KMS-11 (cell line): ENCODE data around the gene TRAPPC2L.

Source experiments
- H2AFZ ChIP-seq: fragments of 200-600 bp; sonication (generic); 2 replicates; pipeline ENCODE4 v1.6.1; 2016; ENCODE audit warnings: antibody characterized with exemption, mixed run types, low read depth
- H3K27ac ChIP-seq: fragments of 200-600 bp; sonication (generic); 2 replicates; pipeline ENCODE4 v1.6.1; 2016; ENCODE audit warnings: mild to moderate bottlenecking, mixed run types
- H3K27me3 ChIP-seq: fragments of 200-600 bp; sonication (generic); 2 replicates; pipeline ENCODE4 v1.6.1; 2017; ENCODE audit warnings: mild to moderate bottlenecking, low read depth, mixed run types, moderate library complexity; ENCODE audit not compliant: insufficient read depth
- H3K36me3 ChIP-seq: fragments of 200-600 bp; sonication (generic); 2 replicates; pipeline ENCODE4 v1.6.1; 2017; ENCODE audit warnings: mild to moderate bottlenecking, mixed run types; ENCODE audit not compliant: insufficient read depth
- H3K4me1 ChIP-seq: fragments of 200-600 bp; sonication (generic); 2 replicates; pipeline ENCODE4 v1.6.1; 2016; ENCODE audit warnings: mild to moderate bottlenecking, low read depth, mixed run types; ENCODE audit not compliant: poor library complexity, severe bottlenecking
- H3K4me2 ChIP-seq: fragments of 200-600 bp; sonication (generic); 2 replicates; pipeline ENCODE4 v1.7.0; 2016; ENCODE audit warnings: mild to moderate bottlenecking, mixed run types
- H3K4me3 ChIP-seq: fragments of 200-600 bp; sonication (generic); IDR thresholded peaks from 2 replicates; pipeline ENCODE4 v1.6.1; 2017; ENCODE audit warnings: low read depth, low read length, mixed read lengths; ENCODE audit not compliant: insufficient read depth
- H3K79me2 ChIP-seq: fragments of 200-600 bp; sonication (generic); 2 replicates; pipeline ENCODE4 v1.6.1; 2016; ENCODE audit warnings: low read depth, mixed run types; ENCODE audit not compliant: insufficient read depth
- H3K9ac ChIP-seq: fragments of 200-600 bp; sonication (generic); 2 replicates; pipeline ENCODE4 v1.6.1; 2016; ENCODE audit warnings: mild to moderate bottlenecking, mixed run types
- H4K20me1 ChIP-seq: fragments of 200-600 bp; sonication (generic); 2 replicates; pipeline ENCODE4 v1.6.1; 2016; ENCODE audit warnings: mild to moderate bottlenecking, mixed run types; ENCODE audit not compliant: insufficient read depth
- TF ChIP-seq, protein P1 (sequence below): fragments of 200-600 bp; sonication (generic); conservative IDR thresholded peaks from 2 replicates; pipeline ENCODE4 v1.6.1; 2017; ENCODE audit warnings: low read depth, mild to moderate bottlenecking, antibody characterized with exemption, low read length, moderate library complexity, mixed read lengths

Gene TRAPPC2L

DNA sequence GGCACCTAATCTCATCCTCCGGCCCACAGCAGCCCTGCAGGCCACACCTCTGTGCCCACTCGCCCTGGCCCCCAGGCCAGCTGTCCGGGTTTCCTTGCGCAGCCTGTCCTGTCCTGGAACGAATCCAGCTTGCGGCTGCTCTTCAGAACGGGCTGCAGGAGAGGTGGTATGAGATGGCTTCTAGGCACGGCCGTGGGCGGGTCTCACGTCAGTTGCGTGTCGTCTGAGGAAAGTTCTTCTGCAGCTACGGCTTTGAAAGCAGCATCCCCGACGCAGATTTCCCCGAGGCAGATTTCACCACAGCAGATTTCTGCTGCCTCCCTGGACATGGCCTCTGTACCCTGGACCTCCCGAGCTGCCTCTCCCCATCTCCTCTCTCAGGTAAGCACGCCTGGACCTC lies 18.4 kb upstream of the TRAPPC2L start:
- Histone ChIP-seq H3K4me1 (no peaks in the 10 kb centered on the region), H3K27ac (no peak overlapping the region), H3K9ac (no peak overlapping the region), H3K4me2 (no peak overlapping the region), H3K36me3 (no peaks in the 10 kb centered on the region), H3K4me3 (no peak overlapping the region), H4K20me1 (no peaks in the 10 kb centered on the region), H3K79me2 (no peaks in the 10 kb centered on the region), H2AFZ (no peak overlapping the region), H3K27me3 (no peaks in the 10 kb centered on the region)
- TF ChIP-seq, protein P1, sequence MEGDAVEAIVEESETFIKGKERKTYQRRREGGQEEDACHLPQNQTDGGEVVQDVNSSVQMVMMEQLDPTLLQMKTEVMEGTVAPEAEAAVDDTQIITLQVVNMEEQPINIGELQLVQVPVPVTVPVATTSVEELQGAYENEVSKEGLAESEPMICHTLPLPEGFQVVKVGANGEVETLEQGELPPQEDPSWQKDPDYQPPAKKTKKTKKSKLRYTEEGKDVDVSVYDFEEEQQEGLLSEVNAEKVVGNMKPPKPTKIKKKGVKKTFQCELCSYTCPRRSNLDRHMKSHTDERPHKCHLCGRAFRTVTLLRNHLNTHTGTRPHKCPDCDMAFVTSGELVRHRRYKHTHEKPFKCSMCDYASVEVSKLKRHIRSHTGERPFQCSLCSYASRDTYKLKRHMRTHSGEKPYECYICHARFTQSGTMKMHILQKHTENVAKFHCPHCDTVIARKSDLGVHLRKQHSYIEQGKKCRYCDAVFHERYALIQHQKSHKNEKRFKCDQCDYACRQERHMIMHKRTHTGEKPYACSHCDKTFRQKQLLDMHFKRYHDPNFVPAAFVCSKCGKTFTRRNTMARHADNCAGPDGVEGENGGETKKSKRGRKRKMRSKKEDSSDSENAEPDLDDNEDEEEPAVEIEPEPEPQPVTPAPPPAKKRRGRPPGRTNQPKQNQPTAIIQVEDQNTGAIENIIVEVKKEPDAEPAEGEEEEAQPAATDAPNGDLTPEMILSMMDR = no peak

GRCh38 chr16:88839026-88839529 lies 17.8 kb upstream of the TRAPPC2L start:
- H2AFZ ChIP-seq = no peak overlapping the region
- no peaks in the 10 kb centered on the region for H3K36me3 ChIP-seq
- no peaks in the 10 kb centered on the region for H3K79me2 ChIP-seq
- no peak overlapping the region for H3K4me2 ChIP-seq
- no peak overlapping the region for H3K9ac ChIP-seq
- H3K27ac ChIP-seq = no peak overlapping the region
- H3K4me1 ChIP-seq = no peaks in the 10 kb centered on the region
- no peaks in the 10 kb centered on the region for H4K20me1 ChIP-seq
- TF ChIP-seq, protein P1 = no peak
- no peak overlapping the region for H3K4me3 ChIP-seq
- H3K27me3 ChIP-seq = no peaks in the 10 kb centered on the region

DNA sequence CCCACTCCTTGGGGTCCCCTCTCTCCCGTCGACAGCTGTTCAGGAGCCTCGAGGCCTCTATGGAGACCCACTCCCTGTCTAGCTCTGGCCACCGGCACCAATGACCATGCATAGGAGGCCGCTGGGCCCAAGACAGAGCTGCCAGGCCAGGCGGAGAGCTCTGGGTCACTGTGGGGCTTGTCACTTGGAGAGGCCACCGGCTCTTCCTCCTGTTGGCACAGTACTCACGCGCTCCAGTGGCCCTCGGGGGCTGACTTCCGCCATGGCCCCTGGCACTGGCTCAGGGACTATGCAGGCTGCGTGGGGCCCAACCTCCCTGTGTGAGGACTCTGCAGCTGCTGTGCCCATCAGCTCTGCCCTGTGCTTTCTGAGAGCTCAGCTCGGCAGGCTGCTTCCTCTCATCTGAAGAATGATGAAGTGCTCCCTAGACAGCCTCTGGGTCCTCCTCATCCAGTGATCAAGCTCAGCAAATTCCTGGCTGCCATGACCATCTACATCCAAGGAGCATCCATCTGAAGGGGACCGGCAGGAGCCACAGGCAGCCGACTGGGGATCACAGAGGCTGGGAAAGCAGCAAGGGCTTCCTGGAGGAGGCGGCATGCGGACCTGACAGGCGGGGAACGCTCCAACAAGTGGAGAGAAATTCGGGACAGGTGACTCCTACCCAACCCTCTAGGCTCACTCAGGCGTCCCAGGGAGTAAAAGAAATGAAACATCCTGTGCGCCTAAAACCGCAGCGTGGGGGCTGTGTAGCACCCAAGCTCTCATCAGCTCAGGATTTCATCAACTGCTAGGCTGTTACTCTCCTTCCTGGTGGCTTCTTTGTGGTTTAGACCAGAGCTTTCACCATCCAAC lies 17.0 kb upstream of the TRAPPC2L start:
- Histone ChIP-seq H2AFZ (no peak overlapping the region), H3K27ac (no peak overlapping the region), H3K79me2 (no peaks in the 10 kb centered on the region), H3K27me3 (no peaks in the 10 kb centered on the region), H4K20me1 (no peaks in the 10 kb centered on the region), H3K4me2 (no peak overlapping the region), H3K9ac (no peak overlapping the region), H3K36me3 (no peaks in the 10 kb centered on the region), H3K4me3 (no peak overlapping the region), H3K4me1 (no peaks in the 10 kb centered on the region)
- TF ChIP-seq, protein P1 = no peak

- Histone ChIP-seq H3K4me1 (no peaks in the 10 kb centered on the region), H4K20me1 (no peaks in the 10 kb centered on the region), H3K27ac (no peak overlapping the region), H3K36me3 (no peaks in the 10 kb centered on the region), H2AFZ (no peak overlapping the region), H3K4me3 (no peak overlapping the region), H3K27me3 (no peaks in the 10 kb centered on the region), H3K9ac (no peak overlapping the region), H3K4me2 (no peak overlapping the region), H3K79me2 (no peaks in the 10 kb centered on the region)
- TF ChIP-seq, protein P1 = no peak
Measured at GRCh38 chr16:88840600-88841215, 16.2 kb upstream of the TRAPPC2L start.
